Subcutaneous abdominal adipose tissue (tissue), 5 donors: ENCODE data around the gene COL5A1.

ENCODE experiments used
- H3K27ac ChIP-seq: one replicate; pipeline ENCODE4 v1.7.0; 2013; ENCODE audit warnings: low read depth, mild to moderate bottlenecking, inconsistent platforms, low read length, moderate library complexity
- H3K27me3 ChIP-seq, 5 donors: one replicate each; pipeline ENCODE4 v1.7.0; 2013; ENCODE audit warnings: low read length in 5 of 5, inconsistent platforms in 1 of 5; ENCODE audit not compliant: control insufficient read depth in 5 of 5, insufficient read depth in 4 of 5
- H3K36me3 ChIP-seq, 5 donors: one replicate each; pipeline ENCODE4 v1.7.0; 2013; ENCODE audit warnings: low read length in 5 of 5; ENCODE audit not compliant: control insufficient read depth in 5 of 5, insufficient read depth in 5 of 5
- H3K4me1 ChIP-seq, 5 donors: one replicate each; pipeline ENCODE4 v1.7.0; 2013; ENCODE audit warnings: low read length in 5 of 5, mild to moderate bottlenecking in 3 of 5, moderate library complexity in 1 of 5; ENCODE audit not compliant: control insufficient read depth in 5 of 5, insufficient read depth in 5 of 5
- H3K4me3 ChIP-seq, 5 donors: one replicate each; pipeline ENCODE4 v1.7.0; 2013; ENCODE audit warnings: low read length in 5 of 5, low read depth in 1 of 5
- H3K9ac ChIP-seq, 5 donors: one replicate each; pipeline ENCODE4 v1.7.0; 2013; ENCODE audit warnings: low read length in 5 of 5, mild to moderate bottlenecking in 4 of 5, moderate library complexity in 3 of 5
- H3K9me3 ChIP-seq, 5 donors: one replicate each; pipeline ENCODE4 v1.7.0; 2013; ENCODE audit warnings: low read length in 5 of 5; ENCODE audit not compliant: control insufficient read depth in 5 of 5
- donor health status: healthy.
- donor health status: healthy.
- donor health status: healthy.
- donor health status: healthy.
- donor health status: healthy.

COL5A1 gene

GRCh38 chr9:134728801-134729495 lies 87.3 kb downstream of the COL5A1 start:
- no peak overlapping the region for H3K27ac ChIP-seq

GRCh38 chr9:134730011-134730760 lies 88.6 kb downstream of the COL5A1 start:
- H3K9me3 ChIP-seq: no peaks in the 10 kb centered on the region
- peaks cover 7 to 62% (median 50%) of the 10 kb centered on the region in 5 donors for H3K4me1 ChIP-seq
- H3K4me3 ChIP-seq: no peak overlapping the region
- H3K27ac ChIP-seq: peak overlapping the region; percentile 46
- H3K36me3 ChIP-seq: peaks cover 0 to 23% (median 14%) of the 10 kb centered on the region in 5 donors
- H3K27me3 ChIP-seq: no peaks in the 10 kb centered on the region
- H3K9ac ChIP-seq: no peak overlapping the region

More at GRCh38 chr9:134728801-134729495, 87.3 kb downstream of the COL5A1 start:
- Histone ChIP-seq H3K9me3 (no peaks in the 10 kb centered on the region), H3K4me3 (no peak overlapping the region), H3K36me3 (peaks cover 0 to 27% (median 22%) of the 10 kb centered on the region in 5 donors), H3K27me3 (no peaks in the 10 kb centered on the region), H3K4me1 (peaks cover 4 to 55% (median 45%) of the 10 kb centered on the region in 5 donors), H3K9ac (no peak overlapping the region)

GRCh38 chr9:134730761-134731496 lies 89.3 kb downstream of the COL5A1 start:
- H3K4me3 ChIP-seq: no peak overlapping the region
- H3K9ac ChIP-seq: no peak overlapping the region
- peak overlapping the region; percentile 46 for H3K27ac ChIP-seq
- peaks cover 7 to 69% (median 56%) of the 10 kb centered on the region in 5 donors for H3K4me1 ChIP-seq
- H3K27me3 ChIP-seq: no peaks in the 10 kb centered on the region
- no peaks in the 10 kb centered on the region for H3K9me3 ChIP-seq
- H3K36me3 ChIP-seq: peaks cover 0 to 20% (median 14%) of the 10 kb centered on the region in 5 donors

DNA sequence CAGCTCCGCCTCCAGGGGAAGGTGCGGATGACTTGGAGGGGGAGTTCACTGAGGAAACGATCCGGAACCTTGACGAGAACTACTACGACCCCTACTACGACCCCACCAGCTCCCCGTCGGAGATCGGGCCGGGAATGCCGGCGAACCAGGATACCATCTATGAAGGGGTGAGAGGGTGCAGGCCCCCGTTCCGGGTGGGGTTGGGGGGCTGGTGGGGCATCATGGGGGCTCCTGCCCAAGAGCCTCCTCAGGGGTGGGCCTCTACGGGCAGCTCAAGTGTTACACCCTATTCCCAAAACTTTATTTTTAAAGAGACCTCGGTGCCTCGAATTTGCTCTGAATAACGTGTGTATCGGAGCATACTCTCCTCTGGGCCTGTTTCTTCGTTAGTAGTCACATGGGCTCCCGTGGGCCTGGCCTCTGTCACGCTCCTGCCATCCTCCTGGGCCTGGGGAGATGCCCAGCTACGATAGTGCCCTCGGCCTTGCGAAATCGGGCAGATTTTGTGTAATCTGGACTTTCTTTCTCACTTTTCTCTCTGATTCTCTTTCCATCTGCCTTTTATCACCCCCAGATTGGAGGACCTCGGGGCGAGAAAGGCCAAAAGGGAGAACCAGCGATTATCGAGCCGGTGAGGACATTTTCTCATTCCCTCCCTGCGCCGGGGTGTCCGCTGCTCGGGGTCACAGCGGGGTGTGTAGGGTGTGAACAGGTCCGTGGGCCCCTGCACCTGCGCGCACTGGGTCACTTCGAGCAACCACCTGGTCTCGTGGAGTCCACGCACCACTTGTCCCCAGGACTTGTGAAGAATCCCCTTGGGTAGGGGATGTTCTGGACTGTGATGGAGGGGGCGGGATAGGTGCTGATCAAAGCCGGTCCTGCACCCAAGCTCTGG lies 90.1 kb downstream of the COL5A1 start:
- Histone ChIP-seq H3K36me3 (peaks cover 0 to 22% (median 16%) of the 10 kb centered on the region in 5 donors), H3K27ac (peak overlapping the region; percentile 46), H3K4me1 (peaks cover 7 to 74% (median 57%) of the 10 kb centered on the region in 5 donors), H3K27me3 (no peaks in the 10 kb centered on the region), H3K4me3 (no peak overlapping the region), H3K9ac (no peak overlapping the region), H3K9me3 (no peaks in the 10 kb centered on the region)

DNA sequence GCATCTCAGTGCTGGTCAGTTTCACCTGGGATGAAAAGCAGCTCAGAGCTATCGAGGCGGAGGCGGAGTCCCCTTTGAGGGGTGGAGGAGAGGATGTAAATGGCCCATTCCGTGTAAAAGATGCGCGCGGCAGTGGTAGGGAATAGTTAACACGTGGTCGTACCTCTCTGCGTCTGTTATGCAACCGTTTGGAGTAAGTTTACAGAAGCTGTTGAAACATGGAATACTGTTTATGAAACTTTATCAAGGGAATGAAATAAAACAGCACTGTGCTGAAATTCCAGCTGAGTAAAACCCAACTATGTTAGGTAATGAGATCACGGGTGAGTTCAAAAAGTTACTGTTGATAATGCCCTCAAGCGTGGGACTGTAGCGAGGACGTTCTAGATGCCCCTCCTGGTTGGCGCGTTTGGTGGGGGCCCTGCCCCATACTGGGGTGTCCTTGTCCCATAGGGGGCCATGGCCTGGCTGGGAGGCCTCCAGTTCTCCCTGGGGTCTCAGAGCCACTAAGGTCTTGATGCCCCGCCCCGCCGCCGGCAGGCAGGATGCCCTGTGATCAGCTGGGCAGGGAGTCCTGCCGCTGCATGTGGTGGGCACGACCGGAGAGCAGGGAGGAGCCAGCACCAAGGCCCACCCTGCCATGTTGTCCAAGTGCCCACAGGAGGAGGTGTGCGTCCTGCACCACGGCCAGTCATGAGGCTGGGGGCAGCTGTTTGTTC lies 90.9 kb downstream of the COL5A1 start:
- H3K9ac ChIP-seq: no peak overlapping the region
- no peaks in the 10 kb centered on the region for H3K27me3 ChIP-seq
- no peaks in the 10 kb centered on the region for H3K9me3 ChIP-seq
- peaks cover 7 to 72% (median 57%) of the 10 kb centered on the region in 5 donors for H3K4me1 ChIP-seq
- no peak overlapping the region for H3K27ac ChIP-seq
- H3K36me3 ChIP-seq: peaks cover 0 to 18% (median 12%) of the 10 kb centered on the region in 5 donors
- no peak overlapping the region for H3K4me3 ChIP-seq

- Histone ChIP-seq H3K27me3 (no peaks in the 10 kb centered on the region), H3K4me3 (no peak overlapping the region), H3K27ac (no peak overlapping the region), H3K9ac (no peak overlapping the region), H3K4me1 (peaks cover 7 to 70% (median 57%) of the 10 kb centered on the region in 5 donors), H3K9me3 (no peaks in the 10 kb centered on the region), H3K36me3 (peaks cover 0 to 14% (median 3%) of the 10 kb centered on the region in 5 donors)
Observed at GRCh38 chr9:134733480-134734232, 92.1 kb downstream of the COL5A1 start.

GRCh38 chr9:134734270-134734669 lies 92.7 kb downstream of the COL5A1 start:
- no peaks in the 10 kb centered on the region for H3K27me3 ChIP-seq
- no peak overlapping the region for H3K27ac ChIP-seq
- H3K4me1 ChIP-seq: peaks cover 7 to 66% (median 57%) of the 10 kb centered on the region in 5 donors
- no peak overlapping the region for H3K4me3 ChIP-seq
- H3K9ac ChIP-seq: no peak overlapping the region
- no peaks in the 10 kb centered on the region for H3K9me3 ChIP-seq
- H3K36me3 ChIP-seq: peaks cover 0 to 17% (median 3%) of the 10 kb centered on the region in 5 donors

DNA sequence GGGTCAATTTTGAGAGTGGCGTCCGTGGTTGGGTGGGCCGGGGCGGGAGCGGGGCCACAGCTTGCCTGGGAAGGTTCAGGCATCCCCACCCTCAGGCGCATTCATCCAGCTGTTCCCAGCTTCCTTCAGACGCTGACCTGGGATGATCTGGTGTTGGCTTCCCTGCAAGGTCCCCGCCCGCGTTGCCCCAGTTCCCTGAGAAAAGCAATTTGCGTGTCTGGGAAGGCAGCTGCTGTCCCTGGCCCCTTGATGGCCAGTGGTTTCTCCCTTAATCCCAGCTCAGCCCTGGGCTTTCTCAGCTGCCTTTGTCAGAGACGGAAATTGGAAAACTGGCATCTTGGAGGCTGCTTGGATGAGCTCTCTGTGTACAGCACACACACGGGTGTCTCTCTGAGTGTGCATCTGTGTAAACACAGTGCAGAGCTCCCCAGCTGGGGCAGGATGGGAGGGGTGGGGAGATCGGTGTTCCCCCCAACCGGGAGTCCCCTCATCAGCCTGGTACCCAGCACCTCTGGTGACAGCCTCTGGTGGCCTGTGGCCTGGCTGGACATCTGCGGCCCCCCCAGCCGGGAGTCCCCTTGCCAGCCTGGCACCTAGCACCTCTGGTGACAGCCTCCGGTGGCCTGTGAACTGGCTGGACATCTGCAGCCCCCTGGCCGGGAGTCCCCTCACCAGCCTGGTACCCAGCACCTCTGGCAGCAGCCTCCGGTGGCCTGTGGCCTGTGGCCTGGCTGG lies 94.0 kb downstream of the COL5A1 start:
- H3K36me3 ChIP-seq: peaks cover 0 to 24% (median 11%) of the 10 kb centered on the region in 5 donors
- no peaks in the 10 kb centered on the region for H3K9me3 ChIP-seq
- H3K27ac ChIP-seq: no peak overlapping the region
- no peaks in the 10 kb centered on the region for H3K27me3 ChIP-seq
- H3K4me3 ChIP-seq: no peak overlapping the region
- H3K9ac ChIP-seq: no peak overlapping the region
- peaks cover 7 to 56% (median 50%) of the 10 kb centered on the region in 5 donors for H3K4me1 ChIP-seq
